Measurements from ENCODE around the gene ATP13A3.

Gene ATP13A3

GRCh38 chr3:194465920-194466570 is 20.8 kb downstream of the ATP13A3 start:
- ChIA-PET POLR2A (no interaction called here), CTCF (no interaction called here)
- no peak for DNase-seq (ENCODE audit: extremely low spot score)
- TF ChIP-seq NFRKB (IDR thresholded peaks at IDR 0.05): no peak
- no peak for TF ChIP-seq CTBP1 (IDR thresholded peaks at IDR 0.05; ENCODE audit: borderline replicate concordance)
- no peak for TF ChIP-seq SP1 (IDR thresholded peaks at IDR 0.05)
- no peak for TF ChIP-seq BHLHE40 (IDR thresholded peaks at IDR 0.05; ENCODE audit: borderline replicate concordance)
- TF ChIP-seq HDGF (IDR thresholded peaks at IDR 0.05; ENCODE audit: borderline replicate concordance): no peak
- TF ChIP-seq FOXM1 (IDR thresholded peaks at IDR 0.05; ENCODE audit: borderline replicate concordance): no peak
- TF ChIP-seq L3MBTL2 (conservative IDR thresholded peaks at IDR 0.05): no peak
- TF ChIP-seq TARDBP (IDR thresholded peaks at IDR 0.05): no peak
- no peak for TF ChIP-seq ARNT (IDR thresholded peaks at IDR 0.05)
- no peak for TF ChIP-seq ZNF384 (IDR thresholded peaks at IDR 0.05)
- TF ChIP-seq FOXA1 (IDR thresholded peaks at IDR 0.05): no peak
- no peak for TF ChIP-seq SUZ12 (IDR thresholded peaks at IDR 0.05)
- no peak for TF ChIP-seq ELF4 (IDR thresholded peaks at IDR 0.05)
- TF ChIP-seq PKNOX1 (IDR thresholded peaks at IDR 0.05): no peak
- TF ChIP-seq LEF1 (IDR thresholded peaks at IDR 0.05; ENCODE audit: borderline replicate concordance): no peak
- no peak for TF ChIP-seq FOXK2 (IDR thresholded peaks at IDR 0.05)

GRCh38 chr3:194465246-194465645 is 21.6 kb downstream of the ATP13A3 start:
- ChIA-PET POLR2A (no interaction called here), CTCF (no interaction called here)
- no peak for DNase-seq (ENCODE audit: extremely low spot score)
- TF ChIP-seq SUZ12 (IDR thresholded peaks at IDR 0.05): no peak
- no peak for TF ChIP-seq HDGF (IDR thresholded peaks at IDR 0.05; ENCODE audit: borderline replicate concordance)
- no peak for TF ChIP-seq ELF4 (IDR thresholded peaks at IDR 0.05)
- TF ChIP-seq BHLHE40 (IDR thresholded peaks at IDR 0.05; ENCODE audit: borderline replicate concordance): no peak
- no peak for TF ChIP-seq L3MBTL2 (conservative IDR thresholded peaks at IDR 0.05)
- no peak for TF ChIP-seq ZNF384 (IDR thresholded peaks at IDR 0.05)

- ChIA-PET CTCF (no interaction called here), POLR2A (no interaction called here)
- TF ChIP-seq HDGF (IDR thresholded peaks at IDR 0.05; ENCODE audit: borderline replicate concordance) (no peak), NFRKB (IDR thresholded peaks at IDR 0.05) (no peak)
- no peak for DNase-seq (ENCODE audit: extremely low spot score)
Measured at GRCh38 chr3:194464692-194465091, 22.1 kb downstream of the ATP13A3 start.

- no peak for DNase-seq (ENCODE audit: extremely low spot score)
- POLR2A ChIA-PET: no interaction called here
- CTCF ChIA-PET: interaction anchor here (1.7 kb wide), 1 partner anchor 9 kb away, joined by 13 read pairs; no protein-coding TSS in a partner anchor
- TF ChIP-seq SUZ12 (IDR thresholded peaks at IDR 0.05) (no peak), FOXM1 (IDR thresholded peaks at IDR 0.05; ENCODE audit: borderline replicate concordance) (no peak), FOXA1 (IDR thresholded peaks at IDR 0.05) (no peak), BHLHE40 (IDR thresholded peaks at IDR 0.05; ENCODE audit: borderline replicate concordance) (no peak), ARNT (IDR thresholded peaks at IDR 0.05) (no peak), SP1 (IDR thresholded peaks at IDR 0.05) (no peak), ZNF384 (IDR thresholded peaks at IDR 0.05) (no peak), PKNOX1 (IDR thresholded peaks at IDR 0.05) (no peak), ELF4 (IDR thresholded peaks at IDR 0.05) (no peak), LEF1 (IDR thresholded peaks at IDR 0.05; ENCODE audit: borderline replicate concordance) (no peak), HDGF (IDR thresholded peaks at IDR 0.05; ENCODE audit: borderline replicate concordance) (no peak), FOXK2 (IDR thresholded peaks at IDR 0.05) (no peak), NFRKB (IDR thresholded peaks at IDR 0.05) (no peak), CTBP1 (IDR thresholded peaks at IDR 0.05; ENCODE audit: borderline replicate concordance) (no peak), TARDBP (IDR thresholded peaks at IDR 0.05) (no peak), L3MBTL2 (conservative IDR thresholded peaks at IDR 0.05) (no peak)
Measured at GRCh38 chr3:194462936-194463335, 23.9 kb downstream of the ATP13A3 start.

GRCh38 chr3:194460566-194460965 is 26.2 kb downstream of the ATP13A3 start:
- TF ChIP-seq ELF4 (IDR thresholded peaks at IDR 0.05) (no peak), FOXK2 (IDR thresholded peaks at IDR 0.05) (no peak), SP1 (IDR thresholded peaks at IDR 0.05) (no peak)
- ChIA-PET CTCF (interaction anchor here (1.1 kb wide), 1 partner anchor 117 kb away, joined by 3 read pairs; no protein-coding TSS in a partner anchor), POLR2A (no interaction called here)
- DNase-seq (ENCODE audit: extremely low spot score): no peak

- DNase-seq (ENCODE audit: extremely low spot score): no peak
- POLR2A ChIA-PET: no interaction called here
- CTCF ChIA-PET: interaction anchor here (0.7 to 1.5 kb wide), 3 partner anchors 14 to 23 kb away, joined by 3 to 7 read pairs (median 3); no protein-coding TSS in a partner anchor
- TF ChIP-seq FOXK2 (IDR thresholded peaks at IDR 0.05) (no peak), BHLHE40 (IDR thresholded peaks at IDR 0.05; ENCODE audit: borderline replicate concordance) (no peak), FOXM1 (IDR thresholded peaks at IDR 0.05; ENCODE audit: borderline replicate concordance) (no peak), HDGF (IDR thresholded peaks at IDR 0.05; ENCODE audit: borderline replicate concordance) (no peak), LEF1 (IDR thresholded peaks at IDR 0.05; ENCODE audit: borderline replicate concordance) (no peak), NFRKB (IDR thresholded peaks at IDR 0.05) (no peak), SP1 (IDR thresholded peaks at IDR 0.05) (no peak), ZNF384 (IDR thresholded peaks at IDR 0.05) (no peak), CTBP1 (IDR thresholded peaks at IDR 0.05; ENCODE audit: borderline replicate concordance) (no peak)
Measured at GRCh38 chr3:194458131-194458530, 28.7 kb downstream of the ATP13A3 start.

- TF ChIP-seq ARNT (IDR thresholded peaks at IDR 0.05) (no peak), FOXM1 (IDR thresholded peaks at IDR 0.05; ENCODE audit: borderline replicate concordance) (no peak), LEF1 (IDR thresholded peaks at IDR 0.05; ENCODE audit: borderline replicate concordance) (no peak), CTBP1 (IDR thresholded peaks at IDR 0.05; ENCODE audit: borderline replicate concordance) (no peak), SP1 (IDR thresholded peaks at IDR 0.05) (no peak), TARDBP (IDR thresholded peaks at IDR 0.05) (no peak), L3MBTL2 (conservative IDR thresholded peaks at IDR 0.05) (no peak), NFRKB (IDR thresholded peaks at IDR 0.05) (no peak), PKNOX1 (IDR thresholded peaks at IDR 0.05) (no peak), FOXK2 (IDR thresholded peaks at IDR 0.05) (no peak), FOXA1 (IDR thresholded peaks at IDR 0.05) (no peak), BHLHE40 (IDR thresholded peaks at IDR 0.05; ENCODE audit: borderline replicate concordance) (no peak), SUZ12 (IDR thresholded peaks at IDR 0.05) (no peak), HDGF (IDR thresholded peaks at IDR 0.05; ENCODE audit: borderline replicate concordance) (no peak), ZNF384 (IDR thresholded peaks at IDR 0.05) (no peak), ELF4 (IDR thresholded peaks at IDR 0.05) (no peak)
- ChIA-PET POLR2A (no interaction called here), CTCF (interaction anchor here (0.6 kb wide), 1 partner anchor 122 kb away, joined by 3 read pairs; no protein-coding TSS in a partner anchor)
- DNase-seq (ENCODE audit: extremely low spot score): no peak
Measured at GRCh38 chr3:194455481-194455880, 31.3 kb downstream of the ATP13A3 start.

Measured in HEK293T (cell line).